HTR-8/SVneo (cell line): Measurements from ENCODE around the gene HCLS1.
"Not testable (repeated sequence)": the region's sequence is repeated elsewhere in the genome, so short reads cannot be mapped to it uniquely, and the experiment has no call there.

Experiments
- DNase-seq: peaks from one replicate; pipeline ENCODE4 v3.0.0; 2011; ENCODE audit warnings: low spot score, mixed read lengths; ENCODE audit not compliant: insufficient read length
- FAIRE-seq: peaks from 2 replicates; lab custom pipeline; 2011; peaks lifted over from hg19 to GRCh38; lab: Jason Lieb, UNC

The HCLS1 gene

GRCh38 chr3:121660356-121661171 is at the start of gene HCLS1:
Gene HCLS1, minus strand, starts transcription at chr3:121660903. Its CDS starts 2,556 bp downstream, at chr3:121658347.
- no peak for FAIRE-seq
- peak; percentile 11 for DNase-seq

- DNase-seq = no peak
- FAIRE-seq = no peak
Measured at GRCh38 chr3:121710347-121710746, 49.6 kb upstream of the HCLS1 start.

GRCh38 chr3:121707531-121708273 is 47.0 kb upstream of the HCLS1 start:
- FAIRE-seq (no peak), DNase-seq (no peak)

GRCh38 chr3:121705541-121705940 is 44.8 kb upstream of the HCLS1 start:
- no peak for DNase-seq
- FAIRE-seq = no peak

GRCh38 chr3:121703973-121704372 is 43.3 kb upstream of the HCLS1 start:
- no peak for FAIRE-seq
- no peak for DNase-seq

GRCh38 chr3:121698901-121699300 is 38.2 kb upstream of the HCLS1 start:
- no peak for FAIRE-seq

GRCh38 chr3:121698476-121698875 is 37.8 kb upstream of the HCLS1 start:
- DNase-seq (no peak), FAIRE-seq (no peak)

More at GRCh38 chr3:121698901-121699300, 38.2 kb upstream of the HCLS1 start:
- DNase-seq = no peak

GRCh38 chr3:121696186-121696585 is 35.5 kb upstream of the HCLS1 start:
- no peak for DNase-seq
- FAIRE-seq = no peak

- FAIRE-seq = no peak
Measured at GRCh38 chr3:121692010-121692699, 31.5 kb upstream of the HCLS1 start.

GRCh38 chr3:121690777-121691405 is 30.2 kb upstream of the HCLS1 start:
- no peak for FAIRE-seq
- DNase-seq = no peak

More at GRCh38 chr3:121692010-121692699, 31.5 kb upstream of the HCLS1 start:
- DNase-seq = no peak

- DNase-seq, FAIRE-seq: not testable (repeated sequence)
Measured at GRCh38 chr3:121688747-121689146, 28.0 kb upstream of the HCLS1 start.

GRCh38 chr3:121681792-121682191 is 21.1 kb upstream of the HCLS1 start:
- FAIRE-seq = no peak
- DNase-seq = no peak

- FAIRE-seq (no peak), DNase-seq (no peak)
Measured at GRCh38 chr3:121677141-121677540, 16.4 kb upstream of the HCLS1 start.

- FAIRE-seq = no peak
Measured at GRCh38 chr3:121670676-121671075, 10.0 kb upstream of the HCLS1 start.

GRCh38 chr3:121667333-121667732 is 6.6 kb upstream of the HCLS1 start:
- FAIRE-seq = no peak
- no peak for DNase-seq

More at GRCh38 chr3:121670676-121671075, 10.0 kb upstream of the HCLS1 start:
- DNase-seq = no peak

GRCh38 chr3:121665488-121665887 is 4.8 kb upstream of the HCLS1 start:
- no peak for FAIRE-seq
- no peak for DNase-seq

GRCh38 chr3:121663171-121663847 is 2.6 kb upstream of the HCLS1 start:
- DNase-seq (no peak), FAIRE-seq (no peak)

GRCh38 chr3:121662742-121663141 is 2.0 kb upstream of the HCLS1 start:
- no peak for DNase-seq
- FAIRE-seq = no peak

GRCh38 chr3:121661376-121661775 is 673 bp upstream of the HCLS1 start:
- DNase-seq (no peak), FAIRE-seq (no peak)

GRCh38 chr3:121659586-121659985 is 1.1 kb downstream of the HCLS1 start:
- no peak for DNase-seq
- FAIRE-seq = no peak
